GM19023 (cell line): ENCODE measurements around the gene PDE10A.
"Not testable (repeated sequence)": the region's sequence is repeated elsewhere in the genome, so short reads cannot be mapped to it uniquely, and the experiment has no call there.

Experiments used
- ATAC-seq: cut with Tn5 transposase; IDR thresholded peaks from one replicate; pipeline ENCODE4 v1.9.1; 2021; ENCODE audit warnings: mild to moderate bottlenecking, moderate library complexity; ENCODE audit not compliant: unreplicated experiment

The PDE10A gene

DNA sequence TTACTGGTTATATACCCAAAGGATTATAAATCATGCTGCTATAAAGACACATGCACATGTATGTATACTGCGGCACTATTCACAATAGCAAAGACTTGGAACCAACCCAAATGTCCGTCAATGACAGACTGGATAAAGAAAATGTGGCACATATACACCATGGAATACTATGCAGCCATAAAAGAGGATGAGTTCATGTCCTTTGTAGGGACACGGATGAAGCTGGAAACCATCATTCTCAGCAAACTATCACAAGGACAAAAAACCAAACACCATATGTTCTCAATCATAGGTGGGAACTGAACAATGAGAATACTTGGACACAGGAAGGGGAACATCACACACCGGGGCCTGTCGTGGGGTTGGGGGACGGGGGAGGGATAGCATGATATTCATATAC, 104.9 kb downstream of the PDE10A start:
- not testable (repeated sequence) for ATAC-seq

DNA sequence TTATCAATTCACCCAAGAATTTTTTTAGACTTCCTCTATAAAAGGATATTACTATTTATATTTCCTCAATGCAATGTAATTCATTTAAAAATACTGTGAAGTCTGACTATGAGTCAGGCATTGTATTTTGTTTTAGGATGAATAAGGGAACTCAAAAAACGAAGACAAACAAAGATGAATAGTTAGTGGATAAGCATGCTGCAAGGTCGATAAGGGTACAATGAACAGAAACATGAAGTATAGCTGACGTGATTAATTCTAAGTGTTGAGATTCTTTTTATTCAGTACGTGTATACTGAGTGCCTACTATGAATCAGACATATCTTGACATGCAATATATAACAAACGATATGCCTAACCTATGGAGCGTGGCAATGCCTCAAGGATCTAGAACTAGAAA, 105.4 kb downstream of the PDE10A start:
- ATAC-seq, result no peak

- no peak for ATAC-seq
These were observed 106.8 kb downstream of the PDE10A start for GRCh38 chr6:165556116-165556843.

GRCh38 chr6:165554644-165555043, 108.4 kb downstream of the PDE10A start:
- not testable (repeated sequence) for ATAC-seq

DNA sequence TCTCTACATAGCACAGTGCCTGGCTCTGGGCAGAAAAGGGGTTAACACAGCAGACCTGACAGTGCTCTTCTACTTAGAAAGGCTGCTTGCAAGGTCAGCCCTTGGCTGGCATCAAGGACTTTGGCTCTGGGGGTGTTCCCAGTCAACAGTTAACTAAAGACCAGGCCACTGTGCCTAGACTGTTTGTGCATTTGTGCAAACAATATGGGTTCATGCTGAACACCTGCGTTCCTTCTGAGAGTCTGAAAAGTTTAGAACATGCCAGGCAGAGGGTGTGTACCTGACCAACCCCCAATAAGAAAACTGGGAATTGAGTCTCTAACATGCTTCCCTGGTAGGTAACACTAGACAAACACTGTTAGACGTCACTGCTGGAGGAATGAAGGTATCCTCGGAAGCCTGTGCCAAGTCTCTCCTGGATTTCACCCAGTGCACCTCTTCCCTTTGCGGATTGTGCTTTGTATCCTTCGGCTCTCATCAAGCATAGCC, 110.7 kb downstream of the PDE10A start:
- no peak for ATAC-seq

- no peak for ATAC-seq
These were observed 111.2 kb downstream of the PDE10A start for GRCh38 chr6:165551828-165552227.

GRCh38 chr6:165548450-165548849, 114.6 kb downstream of the PDE10A start:
- no peak for ATAC-seq

DNA sequence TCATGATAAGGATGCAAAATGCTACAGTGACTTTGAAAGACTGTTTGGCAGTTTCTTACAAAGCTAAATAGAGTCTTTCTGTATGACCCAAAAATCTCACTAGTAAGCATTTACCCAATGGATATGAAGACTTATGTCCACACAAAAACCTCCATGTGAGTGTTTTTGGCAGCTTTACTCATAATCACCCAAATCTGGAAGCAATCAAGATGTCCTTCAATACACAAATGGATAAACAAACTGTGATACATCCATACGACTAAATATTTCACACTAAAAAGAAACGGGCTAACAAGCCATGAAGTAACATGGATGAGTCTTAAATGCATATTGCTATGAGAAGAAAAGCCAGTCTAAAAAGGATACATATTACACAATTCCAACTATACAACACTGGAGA, 117.2 kb downstream of the PDE10A start:
- ATAC-seq, result no peak

GRCh38 chr6:165543781-165544180, 119.3 kb downstream of the PDE10A start:
- ATAC-seq, result no peak

- ATAC-seq, result no peak
These were observed 126.1 kb downstream of the PDE10A start for GRCh38 chr6:165536911-165537310.

- no peak for ATAC-seq
These were observed 143.7 kb downstream of the PDE10A start for GRCh38 chr6:165519316-165519715.

DNA sequence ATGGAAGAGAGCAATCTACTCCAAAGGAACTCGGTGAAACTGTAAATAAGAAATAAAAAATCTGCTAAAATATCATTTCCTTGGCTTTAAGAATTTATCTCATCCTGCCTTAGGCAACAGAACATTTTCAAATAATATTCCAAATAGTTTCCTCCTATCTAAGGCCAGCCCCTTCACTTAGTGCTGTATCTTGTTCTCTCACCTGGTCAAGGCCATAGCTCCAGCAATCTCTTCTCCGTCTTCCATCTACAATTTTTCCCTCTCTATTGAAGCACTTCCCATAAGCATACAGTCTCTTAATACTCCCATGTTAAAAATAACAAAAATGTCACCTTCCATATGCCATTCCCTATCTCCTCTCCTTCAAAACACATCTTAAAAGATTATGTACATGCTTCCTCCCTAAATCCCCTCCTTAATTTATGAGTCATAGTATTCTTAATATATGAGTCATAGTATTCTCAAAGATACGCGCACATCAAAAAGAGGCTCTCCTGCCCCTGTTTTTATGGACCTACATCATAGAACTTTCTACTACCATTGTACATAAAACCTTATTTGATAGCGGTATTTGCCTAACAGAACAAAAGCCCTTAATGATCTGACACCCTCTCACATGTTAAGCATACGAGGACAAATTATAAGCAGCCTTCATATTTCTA, 146.9 kb downstream of the PDE10A start:
- no peak for ATAC-seq

GRCh38 chr6:165514621-165515020, 148.4 kb downstream of the PDE10A start:
- ATAC-seq, result no peak

DNA sequence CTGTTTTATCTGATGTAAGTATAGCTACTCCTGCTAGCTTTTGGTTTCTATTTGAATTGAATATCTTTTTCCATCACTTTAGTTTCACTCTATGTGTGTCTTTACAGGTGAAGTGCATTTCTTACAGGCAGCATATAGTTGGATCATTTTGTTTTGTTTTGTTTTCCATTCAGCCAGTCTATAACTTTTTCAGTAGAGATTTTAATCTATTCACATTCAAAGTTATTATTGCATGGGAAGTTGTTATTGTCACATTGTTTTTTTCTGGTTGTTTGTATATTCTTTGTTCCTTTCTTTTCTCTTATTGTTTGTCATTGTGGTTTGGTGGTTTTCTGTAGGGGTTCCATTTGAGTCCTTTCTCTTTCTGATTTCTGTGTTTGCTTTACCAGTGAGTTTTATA, 151.2 kb downstream of the PDE10A start:
- ATAC-seq, result peak; percentile 82

DNA sequence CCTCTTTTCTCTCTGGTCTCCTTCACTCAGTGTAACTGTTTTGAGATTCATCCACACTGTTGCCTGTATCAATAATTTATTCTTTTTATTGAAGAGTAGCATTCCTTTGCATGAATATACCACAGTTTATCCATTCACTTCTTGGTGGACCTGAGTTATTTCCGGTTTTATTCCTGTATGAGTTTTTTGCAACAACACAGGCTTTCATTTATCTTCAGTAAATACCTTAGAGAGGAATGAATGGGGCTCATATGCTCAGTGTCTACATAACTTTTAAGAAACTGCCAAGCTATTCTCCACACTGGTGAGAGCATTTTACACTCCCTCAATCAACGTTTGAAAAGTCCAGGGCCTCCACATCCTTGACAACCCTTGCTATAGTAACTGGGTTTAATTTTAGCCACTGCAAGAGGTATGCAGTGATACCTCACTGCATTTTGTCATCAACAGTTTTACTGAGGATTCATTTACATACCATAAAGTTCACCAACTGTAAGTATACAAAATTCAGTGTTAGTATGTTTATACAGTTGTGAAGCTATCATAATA, 154.6 kb downstream of the PDE10A start:
- ATAC-seq, result no peak

DNA sequence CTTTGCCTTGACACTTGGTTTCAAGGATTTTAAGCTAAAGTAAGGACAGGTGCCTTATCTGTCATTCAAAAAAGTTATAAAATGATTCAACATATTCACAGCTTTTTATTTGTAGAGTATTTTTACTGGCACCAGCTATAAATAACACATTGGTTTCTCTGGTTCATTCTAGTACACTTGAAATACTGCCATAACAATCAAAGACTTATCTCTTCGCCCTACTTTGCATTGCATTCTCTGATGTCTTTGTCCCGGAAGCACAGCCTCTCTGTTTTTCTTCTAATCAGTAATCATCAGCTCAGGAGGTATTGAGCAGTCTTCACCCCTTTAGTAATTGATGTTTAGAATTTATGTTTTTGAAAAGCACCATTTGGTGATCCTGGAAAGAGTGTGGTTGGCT, 156.4 kb downstream of the PDE10A start:
- no peak for ATAC-seq

DNA sequence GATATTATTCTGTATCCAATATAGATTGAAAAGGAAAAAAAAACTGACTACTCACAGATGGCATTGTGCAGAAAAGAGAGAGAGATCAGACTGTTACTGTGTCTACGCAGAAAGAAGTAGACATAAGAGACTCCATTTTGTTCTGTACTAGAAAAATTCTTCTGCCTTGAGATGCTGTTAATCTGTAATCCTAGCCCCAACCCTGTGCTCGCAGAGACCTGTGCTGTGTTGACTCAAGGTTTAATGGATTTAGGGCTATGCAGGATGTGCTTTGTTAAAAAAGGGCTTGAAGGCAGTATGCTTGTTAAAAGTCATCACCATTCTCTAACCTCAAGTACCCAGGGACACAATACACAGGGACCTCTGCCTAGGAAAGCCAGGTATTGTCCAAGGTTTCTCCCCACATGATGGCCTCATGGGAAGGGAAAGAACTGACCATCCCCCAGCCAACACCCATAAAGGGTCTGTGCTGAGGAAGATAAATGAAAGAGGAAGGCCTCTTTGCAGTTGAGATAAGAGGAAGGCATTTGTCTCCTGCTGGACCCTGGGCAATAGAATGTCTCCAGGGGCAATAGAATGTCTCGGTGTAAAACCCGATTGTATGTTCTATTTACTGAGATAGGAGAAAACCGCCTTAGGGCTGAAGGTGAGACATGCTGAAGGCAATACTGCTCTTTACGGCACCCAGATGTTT, 162.7 kb downstream of the PDE10A start:
- ATAC-seq, result not testable (repeated sequence)

GRCh38 chr6:165497472-165497871, 165.6 kb downstream of the PDE10A start:
- no peak for ATAC-seq

DNA sequence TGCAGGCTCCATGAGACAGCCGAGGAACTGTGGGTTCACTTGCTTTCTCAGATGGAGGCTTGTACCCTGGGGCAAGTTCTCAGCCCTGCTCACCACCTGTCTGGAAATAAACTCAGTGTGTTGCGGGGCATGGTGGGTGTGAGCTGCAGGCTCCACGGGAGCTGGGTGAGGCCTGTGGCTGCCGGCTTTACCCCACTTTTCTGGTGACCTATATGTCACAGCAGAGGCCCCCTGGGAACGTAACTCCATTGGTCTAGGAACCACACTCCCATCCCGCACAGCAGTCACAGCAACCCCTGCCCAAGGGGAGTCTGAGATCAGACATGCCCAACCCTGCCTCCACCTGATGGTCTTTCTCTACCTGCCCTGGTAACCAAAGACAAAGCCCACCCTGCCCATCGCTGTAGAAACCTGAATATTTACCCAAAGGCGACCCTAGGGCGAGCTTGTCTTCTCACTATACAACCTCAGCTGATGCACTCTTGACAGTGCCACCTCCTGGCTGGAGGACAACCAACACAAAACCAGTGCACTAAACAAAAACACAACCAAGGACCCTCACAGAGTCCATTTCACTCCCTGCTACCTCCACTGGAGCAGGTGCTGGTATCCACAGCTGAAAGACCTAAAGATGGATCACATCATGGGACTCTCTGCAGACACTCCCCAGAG, 174.3 kb downstream of the PDE10A start:
- no peak for ATAC-seq

- ATAC-seq, result no peak
These were observed 175.1 kb downstream of the PDE10A start for GRCh38 chr6:165487950-165488349.

- no peak for ATAC-seq
These were observed 175.7 kb downstream of the PDE10A start for GRCh38 chr6:165487347-165487746.
